ENCODE data around the gene SST.

SST gene

GRCh38 chr3:187700249-187700648 lies 30.1 kb upstream of the SST start:
- TF ChIP-seq CTCF (IDR thresholded peaks at IDR 0.05; ENCODE audit: borderline replicate concordance, control extremely low read depth, extremely low read depth, insufficient read depth, missing control alignments) = no peak
- in situ Hi-C loops (cut with MboI; ENCODE audit: low sequenced_read_pairs, unreplicated experiment) = no loop called here
- no peak for DNase-seq (ENCODE audit: low spot score)

GRCh38 chr3:187698499-187699399 lies 28.6 kb upstream of the SST start:
- no peak for DNase-seq (ENCODE audit: low spot score)
- in situ Hi-C loops (cut with MboI; ENCODE audit: low sequenced_read_pairs, unreplicated experiment) = no loop called here
- TF ChIP-seq CTCF (IDR thresholded peaks at IDR 0.05; ENCODE audit: borderline replicate concordance, control extremely low read depth, extremely low read depth, insufficient read depth, missing control alignments) = no peak

GRCh38 chr3:187696021-187696420 lies 25.8 kb upstream of the SST start:
- in situ Hi-C loops (cut with MboI; ENCODE audit: low sequenced_read_pairs, unreplicated experiment) = no loop called here
- TF ChIP-seq CTCF (IDR thresholded peaks at IDR 0.05; ENCODE audit: borderline replicate concordance, control extremely low read depth, extremely low read depth, insufficient read depth, missing control alignments) = no peak
- DNase-seq (ENCODE audit: low spot score) = no peak

- no peak for DNase-seq (ENCODE audit: low spot score)
- in situ Hi-C loops (cut with MboI; ENCODE audit: low sequenced_read_pairs, unreplicated experiment) = no loop called here
- TF ChIP-seq CTCF (IDR thresholded peaks at IDR 0.05; ENCODE audit: borderline replicate concordance, control extremely low read depth, extremely low read depth, insufficient read depth, missing control alignments) = no peak
Measured at GRCh38 chr3:187695449-187695848, 25.3 kb upstream of the SST start.

- TF ChIP-seq CTCF (IDR thresholded peaks at IDR 0.05; ENCODE audit: borderline replicate concordance, control extremely low read depth, extremely low read depth, insufficient read depth, missing control alignments) = no peak
- no peak for DNase-seq (ENCODE audit: low spot score)
- in situ Hi-C loops (cut with MboI; ENCODE audit: low sequenced_read_pairs, unreplicated experiment) = no loop called here
Measured at GRCh38 chr3:187694801-187695200, 24.6 kb upstream of the SST start.

- in situ Hi-C loops (cut with MboI; ENCODE audit: low sequenced_read_pairs, unreplicated experiment) = no loop called here
- DNase-seq (ENCODE audit: low spot score) = no peak
Measured at GRCh38 chr3:187693431-187693830, 23.2 kb upstream of the SST start.

More at GRCh38 chr3:187693431-187693830, 23.2 kb upstream of the SST start:
- TF ChIP-seq CTCF (IDR thresholded peaks at IDR 0.05; ENCODE audit: borderline replicate concordance, control extremely low read depth, extremely low read depth, insufficient read depth, missing control alignments) = no peak

All from GM13976 (cell line).